HG03432 (cell line): ENCODE results near the gene MORN5.
A peak's percentile ranks its signal among the peaks of the same experiment; 100 is the strongest.
"Not testable (repeated sequence)": the region's sequence is repeated elsewhere in the genome, so short reads cannot be mapped to it uniquely, and the experiment has no call there.

Experiments used
- ATAC-seq: cut with Tn5 transposase; IDR thresholded peaks from one replicate; pipeline ENCODE4 v1.9.1; 2021; ENCODE audit warnings: mild to moderate bottlenecking, moderate library complexity; ENCODE audit not compliant: unreplicated experiment

MORN5 gene

GRCh38 chr9:122159026-122159924, at the start of gene MORN5, which contains the start of gene NDUFA8:
TSS of gene MORN5 (plus strand) at chr9:122159908. CDS start at chr9:122159973, 65 bp downstream.
TSS of gene NDUFA8 (minus strand) at chr9:122159779. CDS start at chr9:122159677, 102 bp downstream.
- ATAC-seq: peak; percentile 95

- ATAC-seq: no peak
Measured at GRCh38 chr9:122110100-122110833, 49.4 kb upstream of the MORN5 start.

GRCh38 chr9:122111413-122112085, 48.2 kb upstream of the MORN5 start:
- no peak for ATAC-seq

- no peak for ATAC-seq
Measured at GRCh38 chr9:122112238-122112637, 47.5 kb upstream of the MORN5 start.

GRCh38 chr9:122113574-122113973, 46.1 kb upstream of the MORN5 start:
- ATAC-seq: no peak

GRCh38 chr9:122115176-122116035, 44.3 kb upstream of the MORN5 start:
- ATAC-seq: no peak

- ATAC-seq: no peak
Measured at GRCh38 chr9:122116040-122116439, 43.7 kb upstream of the MORN5 start.

GRCh38 chr9:122116448-122117173, 43.1 kb upstream of the MORN5 start:
- ATAC-seq: no peak

GRCh38 chr9:122117241-122117640, 42.5 kb upstream of the MORN5 start:
- not testable (repeated sequence) for ATAC-seq

GRCh38 chr9:122118343-122119165, 41.2 kb upstream of the MORN5 start:
- ATAC-seq: no peak

- ATAC-seq: no peak
Measured at GRCh38 chr9:122119166-122119521, 40.6 kb upstream of the MORN5 start.

- no peak for ATAC-seq
Measured at GRCh38 chr9:122119721-122120120, 40.0 kb upstream of the MORN5 start.

- no peak for ATAC-seq
Measured at GRCh38 chr9:122120316-122121071, 39.2 kb upstream of the MORN5 start.

GRCh38 chr9:122121391-122121790, 38.3 kb upstream of the MORN5 start:
- ATAC-seq: no peak

GRCh38 chr9:122121931-122122330, 37.8 kb upstream of the MORN5 start:
- no peak for ATAC-seq

GRCh38 chr9:122122468-122122867, 37.2 kb upstream of the MORN5 start:
- no peak for ATAC-seq

GRCh38 chr9:122122903-122123632, 36.6 kb upstream of the MORN5 start:
- ATAC-seq: peak; percentile 55
